OCI-LY1 (cell line): ENCODE data around the gene DGCR2.
A peak's percentile ranks its signal among the peaks of the same experiment; 100 is the strongest.

ENCODE experiments used
- H2AFZ ChIP-seq: fragments of 200-600 bp; sonication (generic), shearing (Covaris generic); 2 replicates; pipeline ENCODE4 v1.6.0; 2014; ENCODE audit warnings: antibody characterized with exemption, mild to moderate bottlenecking, low read length
- H3F3A ChIP-seq: fragments of 200-600 bp; sonication (generic), shearing (Covaris generic); 2 replicates; pipeline ENCODE4 v1.6.0; 2014; ENCODE audit warnings: mild to moderate bottlenecking, antibody characterized with exemption, low read length, moderate library complexity; ENCODE audit not compliant: insufficient read depth
- H3K27ac ChIP-seq: fragments of 200-600 bp; sonication (generic); 2 replicates; pipeline ENCODE4 v1.5.1; 2014; ENCODE audit warnings: low read length, mixed run types, mild to moderate bottlenecking, low read depth; ENCODE audit not compliant: poor library complexity, severe bottlenecking
- H3K27me3 ChIP-seq: fragments of 200-600 bp; sonication (generic); 2 replicates; pipeline ENCODE4 v1.6.0; 2014; ENCODE audit warnings: antibody characterized with exemption, mild to moderate bottlenecking, low read length, moderate library complexity; ENCODE audit not compliant: insufficient read depth
- H3K36me3 ChIP-seq: fragments of 200-600 bp; sonication (generic); 2 replicates; pipeline ENCODE4 v1.6.1; 2014; ENCODE audit warnings: mild to moderate bottlenecking, antibody characterized with exemption, low read length, moderate library complexity, mixed read lengths; ENCODE audit not compliant: insufficient read depth
- H3K4me1 ChIP-seq: fragments of 200-600 bp; sonication (generic); 2 replicates; pipeline ENCODE4 v1.5.1; 2014; ENCODE audit warnings: mild to moderate bottlenecking, low read length, moderate library complexity; ENCODE audit not compliant: insufficient read depth, severe bottlenecking
- H3K4me2 ChIP-seq: fragments of 200-600 bp; sonication (generic), shearing (Covaris generic); 2 replicates; pipeline ENCODE4 v1.6.1; 2014; ENCODE audit warnings: low read length
- H3K4me3 ChIP-seq: fragments of 200-600 bp; sonication (generic); 2 replicates; pipeline ENCODE4 v1.5.1; 2014; ENCODE audit warnings: low read length, low read depth, mild to moderate bottlenecking, mixed read lengths; ENCODE audit not compliant: poor library complexity, severe bottlenecking
- H3K79me2 ChIP-seq: fragments of 200-600 bp; shearing (Covaris generic); 2 replicates; pipeline ENCODE4 v1.6.1; 2016; ENCODE audit warnings: mixed run types, low read length, mixed read lengths; ENCODE audit not compliant: insufficient read depth
- H3K9ac ChIP-seq: fragments of 200-600 bp; sonication (generic), shearing (Covaris generic); 2 replicates; pipeline ENCODE4 v1.6.1; 2014; ENCODE audit warnings: mild to moderate bottlenecking, low read length, mixed read lengths
- H3K9me2 ChIP-seq: fragments of 200-600 bp; sonication (generic), shearing (Covaris generic); 2 replicates; pipeline ENCODE4 v1.6.1; 2014; ENCODE audit warnings: low read depth, mild to moderate bottlenecking, low read length, mixed read lengths
- H3K9me3 ChIP-seq: fragments of 200-600 bp; shearing (Covaris generic); 2 replicates; pipeline ENCODE4 v1.6.1; 2014; ENCODE audit warnings: low read length, mixed read lengths
- H4K20me1 ChIP-seq: fragments of 200-600 bp; sonication (generic), shearing (Covaris generic); 2 replicates; pipeline ENCODE4 v1.6.0; 2016; ENCODE audit warnings: mild to moderate bottlenecking, low read length; ENCODE audit not compliant: insufficient read depth
- CTCF ChIP-seq: fragments of 200-600 bp; sonication (generic), shearing (Covaris generic); IDR thresholded peaks from 2 replicates; pipeline ENCODE4 v1.5.1; 2017; ENCODE audit warnings: mild to moderate bottlenecking, antibody characterized with exemption, low read length, moderate library complexity, mixed read lengths
- EZH2 ChIP-seq: fragments of 200-600 bp; sonication (generic), shearing (Covaris generic); IDR thresholded peaks from 2 replicates; pipeline ENCODE4 v1.8.0; 2017; ENCODE audit warnings: borderline replicate concordance, mixed run types, mild to moderate bottlenecking, antibody characterized with exemption, low read length, moderate library complexity, mixed read lengths

DGCR2 gene, protein sequence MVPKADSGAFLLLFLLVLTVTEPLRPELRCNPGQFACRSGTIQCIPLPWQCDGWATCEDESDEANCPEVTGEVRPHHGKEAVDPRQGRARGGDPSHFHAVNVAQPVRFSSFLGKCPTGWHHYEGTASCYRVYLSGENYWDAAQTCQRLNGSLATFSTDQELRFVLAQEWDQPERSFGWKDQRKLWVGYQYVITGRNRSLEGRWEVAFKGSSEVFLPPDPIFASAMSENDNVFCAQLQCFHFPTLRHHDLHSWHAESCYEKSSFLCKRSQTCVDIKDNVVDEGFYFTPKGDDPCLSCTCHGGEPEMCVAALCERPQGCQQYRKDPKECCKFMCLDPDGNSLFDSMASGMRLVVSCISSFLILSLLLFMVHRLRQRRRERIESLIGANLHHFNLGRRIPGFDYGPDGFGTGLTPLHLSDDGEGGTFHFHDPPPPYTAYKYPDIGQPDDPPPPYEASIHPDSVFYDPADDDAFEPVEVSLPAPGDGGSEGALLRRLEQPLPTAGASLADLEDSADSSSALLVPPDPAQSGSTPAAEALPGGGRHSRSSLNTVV

DNA sequence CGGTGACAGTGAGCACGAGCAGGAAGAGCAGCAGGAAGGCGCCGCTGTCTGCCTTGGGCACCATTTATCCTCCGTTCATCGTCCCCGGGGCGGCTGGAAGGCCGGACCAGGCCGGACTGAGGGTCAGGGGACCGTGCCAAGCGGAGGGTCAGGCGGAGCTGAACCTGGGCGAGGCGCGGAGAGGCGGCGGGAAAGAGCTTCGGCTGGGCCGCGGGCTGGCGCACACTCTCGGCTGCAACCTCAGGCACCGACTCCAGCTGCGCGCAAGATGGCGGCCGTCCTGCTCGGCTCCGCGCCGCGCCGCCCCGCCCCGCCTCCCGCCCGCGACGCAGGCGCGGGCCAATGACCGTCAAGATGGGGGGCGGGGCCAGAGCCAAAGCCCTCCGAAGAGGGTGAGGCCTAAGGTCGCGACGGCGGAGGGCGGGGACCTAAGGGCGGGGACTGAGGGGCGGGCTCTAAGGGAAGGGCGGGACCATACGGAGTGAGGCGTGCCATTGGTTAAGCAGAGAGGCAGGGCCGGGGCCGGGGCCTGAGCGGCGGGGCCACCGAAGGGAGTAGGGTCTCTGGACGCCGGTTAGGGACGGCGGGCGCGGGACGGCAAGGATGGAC lies at the start of gene DGCR2:
Gene DGCR2 (minus strand): TSS at position 270 of the 609 bp plus-strand sequence. CDS start 206 bp downstream, at position 64.
- Histone ChIP-seq H3K36me3 (no peaks in the 10 kb centered on the region), H3K4me2 (peak within 1 kb of the TSS; percentile 95), H3K9me3 (no peaks in the 10 kb centered on the region), H3K9me2 (no peaks in the 10 kb centered on the region), H4K20me1 (no peaks in the 10 kb centered on the region), H3K9ac (peak within 1 kb of the TSS; percentile 97), H2AFZ (no peak within 1 kb of the TSS), H3K79me2 (peaks cover 28% of the 10 kb centered on the region), H3K4me3 (peak within 1 kb of the TSS; percentile 99), H3K27ac (no peak within 1 kb of the TSS), H3F3A (no peaks in the 10 kb centered on the region), H3K4me1 (peaks cover 48% of the 10 kb centered on the region), H3K27me3 (no peaks in the 10 kb centered on the region)
- no peak for TF ChIP-seq EZH2
- TF ChIP-seq CTCF, result no peak

DNA sequence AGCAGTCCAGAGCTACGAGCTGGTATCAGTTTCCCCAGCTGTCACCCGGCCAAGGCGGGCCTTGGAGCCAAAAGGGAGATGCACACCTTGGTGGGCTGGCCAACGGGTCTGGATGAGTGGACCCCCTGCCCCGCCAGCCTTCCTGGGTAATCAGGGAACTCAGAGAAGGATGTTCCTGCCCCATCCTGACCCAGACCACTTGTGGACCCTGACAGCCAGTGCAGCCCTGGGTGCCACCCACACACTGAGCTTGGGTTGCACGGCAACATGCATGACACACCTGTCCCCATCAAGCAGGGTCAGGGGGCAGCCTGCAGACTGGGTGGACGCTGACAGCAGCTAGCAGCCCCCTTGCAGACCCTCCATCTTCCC lies 47.7 kb upstream of the DGCR2 start:
- H3K4me3 ChIP-seq, result no peak overlapping the region
- no peak overlapping the region; the same call in 1 of the 2 replicates for H3K9ac ChIP-seq
- peaks cover 13% of the 10 kb centered on the region for H3K79me2 ChIP-seq
- H3K9me2 ChIP-seq, result no peaks in the 10 kb centered on the region
- peaks cover 37% of the 10 kb centered on the region for H3K4me1 ChIP-seq
- H2AFZ ChIP-seq, result no peak overlapping the region
- peaks cover 13% of the 10 kb centered on the region for H3K27me3 ChIP-seq
- TF ChIP-seq CTCF (no peak), EZH2 (no peak)
- H4K20me1 ChIP-seq, result no peaks in the 10 kb centered on the region
- no peaks in the 10 kb centered on the region for H3K9me3 ChIP-seq
- H3F3A ChIP-seq, result no peaks in the 10 kb centered on the region
- H3K27ac ChIP-seq, result no peak overlapping the region
- no peak overlapping the region for H3K4me2 ChIP-seq
- no peaks in the 10 kb centered on the region; the same call in 1 of the 2 replicates for H3K36me3 ChIP-seq

DNA sequence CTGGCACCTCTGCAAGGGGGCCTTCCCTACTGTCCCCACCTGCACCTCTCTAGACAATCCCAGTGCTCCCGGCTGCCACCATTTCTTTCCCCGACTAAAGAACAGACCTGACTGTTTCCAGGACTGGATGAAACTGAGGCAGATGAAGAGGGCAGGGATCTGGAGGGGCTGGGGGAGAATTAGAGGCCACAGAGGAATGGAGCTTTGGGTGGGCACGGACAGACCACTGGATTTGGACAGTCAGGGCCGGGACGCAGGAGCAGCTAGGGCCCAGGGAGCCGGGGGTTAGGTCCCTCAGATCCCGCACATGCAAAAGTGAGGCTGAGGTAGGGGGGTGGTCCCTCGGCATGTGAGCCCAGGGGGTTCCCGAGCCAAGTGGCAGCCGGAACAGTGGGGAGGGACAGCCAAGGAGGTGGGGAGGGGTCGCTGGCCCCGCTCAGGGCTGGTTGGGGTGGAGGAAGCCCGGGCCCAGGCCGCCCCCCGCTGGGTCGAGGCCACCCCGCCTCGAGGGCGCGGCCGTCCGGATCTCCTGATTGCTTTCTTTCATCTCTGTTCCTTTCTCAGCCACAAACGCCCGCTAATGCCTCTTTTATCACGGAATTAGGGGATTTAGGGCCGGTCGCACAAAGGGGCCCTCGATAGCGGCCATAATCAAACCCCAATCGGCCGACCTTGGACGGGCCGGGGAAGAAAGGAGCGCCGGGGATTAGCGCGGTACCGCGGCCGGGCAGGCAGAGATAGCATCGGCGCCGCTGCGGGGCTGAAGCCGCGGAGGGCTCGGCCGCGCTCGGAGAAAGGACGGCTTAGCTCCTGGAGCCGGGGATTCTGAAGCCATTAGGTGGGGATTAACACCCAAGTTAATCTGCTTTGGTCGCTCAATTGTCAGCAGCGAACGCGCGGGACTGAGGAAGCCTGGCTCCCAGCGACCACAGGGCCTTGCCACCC lies 47.1 kb upstream of the DGCR2 start:
- H3K36me3 ChIP-seq, result no peaks in the 10 kb centered on the region; the same call in 1 of the 2 replicates
- H3K9ac ChIP-seq, result no peak overlapping the region
- no peaks in the 10 kb centered on the region for H3F3A ChIP-seq
- no peak overlapping the region for H3K27ac ChIP-seq
- H3K9me3 ChIP-seq, result no peaks in the 10 kb centered on the region
- no peak overlapping the region for H3K4me3 ChIP-seq
- H3K79me2 ChIP-seq, result peaks cover 13% of the 10 kb centered on the region
- peaks cover 30% of the 10 kb centered on the region for H3K4me1 ChIP-seq
- TF ChIP-seq CTCF (no peak), EZH2 (no peak)
- no peak overlapping the region for H3K4me2 ChIP-seq
- no peak overlapping the region for H2AFZ ChIP-seq
- H3K9me2 ChIP-seq, result no peaks in the 10 kb centered on the region
- H3K27me3 ChIP-seq, result peaks cover 13% of the 10 kb centered on the region
- no peaks in the 10 kb centered on the region for H4K20me1 ChIP-seq
